ENCODE measurements around the gene AATK. TPM values are rescaled to one million over a fixed set of nuclear protein-coding genes. Genes with fewer than 3 reads are reported as not detected.

Gene AATK
- total and polyA plus RNA-seq, 2 of the 13 experiments (the other 11 are each of a cell fraction or from before 2014, with no cell fraction given), result 2.9 to 8.4 TPM

- TF ChIP-seq BCL3 (CRISPR knock-in tag; IDR thresholded peaks at IDR 0.05) (peak; percentile 73), ZNF768 (CRISPR knock-in tag; IDR thresholded peaks at IDR 0.05) (peak; percentile 79), ZNF777 (CRISPR knock-in tag; IDR thresholded peaks at IDR 0.05) (peak; percentile 59; the same call in 1 of the 2 replicates), ZUFSP (CRISPR knock-in tag; IDR thresholded peaks at IDR 0.05; ENCODE audit: borderline replicate concordance) (0 out of 2 replicates have a peak, but pooled peaks have one; percentile 40), MNT (IDR thresholded peaks at IDR 0.05) (no peak), LCORL (IDR thresholded peaks at IDR 0.05) (no peak), LCORL (CRISPR knock-in tag; IDR thresholded peaks at IDR 0.05) (peak; percentile 78), HNF4G (IDR thresholded peaks at IDR 0.05; ENCODE audit: borderline replicate concordance, low read depth, low read length) (peak; percentile 78), HNF4G (CRISPR knock-in tag; IDR thresholded peaks at IDR 0.05; ENCODE audit: borderline replicate concordance, low read depth) (peak; percentile 85; the same call in 1 of the 2 replicates), MED13 (CRISPR knock-in tag; IDR thresholded peaks at IDR 0.05) (peak; percentile 51; the same call in 1 of the 2 replicates), SIN3B (IDR thresholded peaks at IDR 0.05; ENCODE audit: low read length) (no peak), THAP11 (CRISPR knock-in tag; IDR thresholded peaks at IDR 0.05) (no peak; the same call in 1 of the 2 replicates), ZNF816 (CRISPR knock-in tag; IDR thresholded peaks at IDR 0.05; ENCODE audit: borderline replicate concordance) (no peak), SP140L (CRISPR knock-in tag; IDR thresholded peaks at IDR 0.05; ENCODE audit: borderline replicate concordance) (no peak), ZBTB38 (CRISPR knock-in tag; IDR thresholded peaks at IDR 0.05) (no peak; the same call in 1 of the 2 replicates), FOXP1 (IDR thresholded peaks at IDR 0.05) (no peak), FOXP1 (CRISPR knock-in tag; IDR thresholded peaks at IDR 0.05) (no peak), SRSF9 (IDR thresholded peaks at IDR 0.05; ENCODE audit: borderline replicate concordance, insufficient read depth, low read depth, low read length, poor library complexity, severe bottlenecking) (no peak), ZNF761 (CRISPR knock-in tag; conservative IDR thresholded peaks at IDR 0.05) (no peak), ZNF496 (CRISPR knock-in tag; IDR thresholded peaks at IDR 0.05; ENCODE audit: insufficient replicate concordance) (no peak)
- TF ChIP-seq, protein P1, sequence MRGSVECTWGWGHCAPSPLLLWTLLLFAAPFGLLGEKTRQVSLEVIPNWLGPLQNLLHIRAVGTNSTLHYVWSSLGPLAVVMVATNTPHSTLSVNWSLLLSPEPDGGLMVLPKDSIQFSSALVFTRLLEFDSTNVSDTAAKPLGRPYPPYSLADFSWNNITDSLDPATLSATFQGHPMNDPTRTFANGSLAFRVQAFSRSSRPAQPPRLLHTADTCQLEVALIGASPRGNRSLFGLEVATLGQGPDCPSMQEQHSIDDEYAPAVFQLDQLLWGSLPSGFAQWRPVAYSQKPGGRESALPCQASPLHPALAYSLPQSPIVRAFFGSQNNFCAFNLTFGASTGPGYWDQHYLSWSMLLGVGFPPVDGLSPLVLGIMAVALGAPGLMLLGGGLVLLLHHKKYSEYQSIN (CRISPR knock-in tag; IDR thresholded peaks at IDR 0.05; ENCODE audit: borderline replicate concordance), result no peak
Observed at GRCh38 chr17:81165246-81166032, 582 bp downstream of the AATK start, which contains the start of gene PVALEF (continued).

Data from HepG2 (cell line).